Natural killer cell (primary cell): ENCODE measurements around the gene TNFAIP2. TPM values are rescaled to one million over a fixed set of nuclear protein-coding genes. Genes with fewer than 3 reads are reported as not detected.

Experiments used
- ATAC-seq, 3 donors: fragments of 150-1000 bp in 2 of 3; fragments of 200-7000 bp in 1 of 3; cut with Tn5 transposase; 1 replicate in 1 of 3; 2 replicates in 2 of 3; pipeline ENCODE4 v1.10.0; 2021; ENCODE audit warnings: mild to moderate bottlenecking in 2 of 3, moderate library complexity in 2 of 3
- DNase-seq, 2 donors: peaks; one replicate each; pipeline versions ENCODE4 v3.0.0 to v3.0.0-alpha.2; 2013 to 2021; ENCODE audit warnings: mixed read lengths in 1 of 2
- H3K27ac ChIP-seq: one replicate; pipeline ENCODE4 v1.5.1; 2013; ENCODE audit warnings: mild to moderate bottlenecking, low read length
- H3K27me3 ChIP-seq: one replicate; pipeline ENCODE4 v1.6.1; 2013; ENCODE audit warnings: low read length; ENCODE audit not compliant: control insufficient read depth, insufficient read depth
- H3K36me3 ChIP-seq: one replicate; pipeline ENCODE4 v1.6.1; 2013; ENCODE audit warnings: low read length; ENCODE audit not compliant: control insufficient read depth, insufficient read depth
- H3K4me1 ChIP-seq: one replicate; pipeline ENCODE4 v1.6.1; 2013; ENCODE audit warnings: low read length; ENCODE audit not compliant: control insufficient read depth, insufficient read depth
- H3K4me3 ChIP-seq: one replicate; pipeline ENCODE4 v1.5.1; 2013; ENCODE audit warnings: low read length
- H3K9me3 ChIP-seq: one replicate; pipeline ENCODE4 v1.6.1; 2013; ENCODE audit warnings: low read length; ENCODE audit not compliant: control insufficient read depth, insufficient read depth
- H3K27ac Mint-ChIP-seq, 2 donors: one replicate each; pipeline ENCODE4 v1.8.0; 2022; ENCODE audit warnings: mild to moderate bottlenecking in 2 of 2, mixed read lengths in 2 of 2, moderate library complexity in 1 of 2
- H3K27me3 Mint-ChIP-seq, 2 donors: one replicate each; pipeline ENCODE4 v1.8.0; 2022; ENCODE audit warnings: low read depth in 2 of 2, mixed read lengths in 2 of 2
- H3K36me3 Mint-ChIP-seq: one replicate; pipeline ENCODE4 v1.8.0; 2022; ENCODE audit warnings: mixed read lengths
- H3K4me1 Mint-ChIP-seq, 2 donors: one replicate each; pipeline ENCODE4 v1.8.0; 2022; ENCODE audit warnings: mixed read lengths in 2 of 2
- H3K4me3 Mint-ChIP-seq: one replicate; pipeline ENCODE4 v1.8.0; 2022; ENCODE audit warnings: mild to moderate bottlenecking, moderate library complexity, mixed read lengths
- H3K9me3 Mint-ChIP-seq, 2 donors: one replicate each; pipeline ENCODE4 v1.8.0; 2022; ENCODE audit warnings: mixed read lengths in 2 of 2
- CTCF ChIP-seq: fragments of 200-600 bp; IDR thresholded peaks from one replicate; pipeline ENCODE4 v1.8.0; 2022; ENCODE audit warnings: antibody characterized with exemption
- WGBS: methylation state at CpG from one replicate; pipeline ENCODE4 v1.1.7; 2013; ENCODE audit warnings: missing lambda C conversion rate; ENCODE audit not compliant: insufficient coverage; 5-methylcytosine and 5-hydroxymethylcytosine counted together
- intact Hi-C: fragments of 100-400 bp; cut with micrococcal nuclease; formaldehyde crosslinking; loops from one replicate; pipeline ENCODE4 v1.14.2; 2022
- total RNA-seq, 4 donors: library from RNA; stranded (reverse); fragments of 120-200 nt in 1 of 4; gene quantifications; one replicate each; pipeline versions ENCODE4 v1.2.3 to v1.2.4, GENCODE V29; 2013 to 2022

Gene TNFAIP2
- total RNA-seq, 3 donors from 2014 or later (not counting 1 experiment from before 2014, with no cell fraction given): 14.2 to 89.8 (median 50.1) TPM

DNA sequence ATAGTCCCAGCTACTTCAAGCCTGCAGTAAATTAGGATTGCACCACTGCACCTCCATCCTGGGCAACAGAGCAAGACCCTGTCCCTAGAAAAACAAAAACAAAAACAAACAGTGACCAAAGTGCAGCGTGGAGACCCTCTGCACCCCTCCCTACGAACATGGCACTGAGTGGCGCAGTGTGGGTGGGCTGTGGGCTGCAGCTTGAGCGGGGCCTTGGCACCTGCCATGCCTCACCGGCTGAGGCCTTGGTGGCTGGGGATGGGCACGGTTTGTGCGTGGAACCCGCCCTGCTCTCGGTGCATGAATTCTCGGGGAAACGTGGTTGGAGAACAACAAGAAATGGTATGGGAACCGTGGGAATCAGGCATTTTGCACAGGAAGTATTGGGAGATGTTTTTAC is 60.8 kb downstream of the TNFAIP2 start:
- H3K36me3 Mint-ChIP-seq: no peaks in the 10 kb centered on the region
- H3K27ac Mint-ChIP-seq: no peak overlapping the region

DNA sequence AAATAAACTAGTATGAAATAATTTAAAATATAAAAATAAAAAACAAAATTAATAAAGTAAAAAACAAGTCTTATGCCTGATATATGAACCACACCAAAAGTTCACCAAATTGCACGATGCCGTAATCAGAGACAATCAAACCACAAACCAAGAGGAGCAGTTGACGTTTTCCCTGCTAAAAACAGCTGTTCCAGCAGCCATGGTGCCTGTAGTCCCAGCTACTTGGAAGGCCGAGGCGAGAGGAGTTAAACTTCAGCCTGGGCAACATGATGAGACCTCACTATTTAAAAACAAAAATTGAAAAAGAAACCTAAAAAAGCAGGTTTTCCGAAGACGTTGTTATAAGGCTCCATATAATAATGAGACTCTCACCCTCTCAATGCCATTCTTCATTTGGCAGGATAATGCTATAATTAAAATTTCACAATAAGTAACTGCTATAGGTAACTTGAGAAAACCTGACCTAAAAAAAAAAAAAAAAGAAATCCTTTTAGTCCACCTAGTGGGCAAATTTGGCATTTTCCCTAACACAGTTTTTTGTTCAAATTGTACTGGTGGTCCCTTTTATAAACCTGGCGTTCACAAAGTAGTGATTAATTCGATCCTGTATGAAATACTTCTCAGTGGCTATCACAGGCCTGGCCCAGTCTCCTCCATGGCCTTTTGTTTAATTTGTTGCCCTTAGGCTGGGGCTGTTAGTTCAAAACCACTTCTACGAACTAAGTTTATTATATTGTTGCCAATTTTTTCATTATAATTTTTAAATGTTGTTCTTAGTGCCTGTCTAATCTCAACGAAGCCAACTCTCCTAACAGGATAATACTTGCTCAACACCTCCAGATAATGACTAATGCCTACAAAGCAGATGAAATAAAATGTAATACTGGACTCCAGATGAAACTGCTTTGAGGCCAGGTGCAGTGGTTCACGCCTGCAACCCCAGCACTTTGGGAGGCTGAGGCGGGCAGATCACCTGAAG is 62.1 kb downstream of the TNFAIP2 start:
- peak; percentile 66 for TF ChIP-seq CTCF
- Mint-ChIP-seq H3K36me3 (no peaks in the 10 kb centered on the region), H3K9me3 (no peaks in the 10 kb centered on the region), H3K27ac (no peak overlapping the region), H3K4me3 (no peak overlapping the region), H3K4me1 (peaks cover 5% of the 10 kb centered on the region in 2 donors), H3K27me3 (peaks cover 38 to 51% of the 10 kb centered on the region in 2 donors)
- Histone ChIP-seq H3K9me3 (no peaks in the 10 kb centered on the region), H3K4me1 (no peaks in the 10 kb centered on the region), H3K4me3 (no peak overlapping the region), H3K27me3 (peaks cover 15% of the 10 kb centered on the region), H3K27ac (no peak overlapping the region), H3K36me3 (no peaks in the 10 kb centered on the region)
- intact Hi-C loops: loop anchor here (5.0 to 10.0 kb wide), 2 partner anchors 108 to 491 kb away; no protein-coding TSS in a partner anchor
- no peak for ATAC-seq
- 61% methylated on average over 10 of the region's 13 CpGs for WGBS
- peak in 1 of 2 donors; percentile 53 for DNase-seq

More for the DNA sequence above, 60.8 kb downstream of the TNFAIP2 start:
- Histone ChIP-seq H3K9me3 (no peaks in the 10 kb centered on the region), H3K4me3 (no peak overlapping the region), H3K27me3 (peaks cover 13% of the 10 kb centered on the region), H3K27ac (no peak overlapping the region), H3K36me3 (no peaks in the 10 kb centered on the region), H3K4me1 (no peaks in the 10 kb centered on the region)
- intact Hi-C loops: loop anchor here (10.0 kb wide), 1 partner anchor 489 kb away; no protein-coding TSS in a partner anchor
- no peak for TF ChIP-seq CTCF
- Mint-ChIP-seq H3K27me3 (peaks cover 31 to 46% of the 10 kb centered on the region in 2 donors), H3K4me3 (no peak overlapping the region), H3K4me1 (peaks cover 0 to 5% of the 10 kb centered on the region in 2 donors), H3K9me3 (no peaks in the 10 kb centered on the region)
- WGBS: 89% methylated on average over 12 of the region's 12 CpGs
- DNase-seq: no peak
- no peak for ATAC-seq

DNA sequence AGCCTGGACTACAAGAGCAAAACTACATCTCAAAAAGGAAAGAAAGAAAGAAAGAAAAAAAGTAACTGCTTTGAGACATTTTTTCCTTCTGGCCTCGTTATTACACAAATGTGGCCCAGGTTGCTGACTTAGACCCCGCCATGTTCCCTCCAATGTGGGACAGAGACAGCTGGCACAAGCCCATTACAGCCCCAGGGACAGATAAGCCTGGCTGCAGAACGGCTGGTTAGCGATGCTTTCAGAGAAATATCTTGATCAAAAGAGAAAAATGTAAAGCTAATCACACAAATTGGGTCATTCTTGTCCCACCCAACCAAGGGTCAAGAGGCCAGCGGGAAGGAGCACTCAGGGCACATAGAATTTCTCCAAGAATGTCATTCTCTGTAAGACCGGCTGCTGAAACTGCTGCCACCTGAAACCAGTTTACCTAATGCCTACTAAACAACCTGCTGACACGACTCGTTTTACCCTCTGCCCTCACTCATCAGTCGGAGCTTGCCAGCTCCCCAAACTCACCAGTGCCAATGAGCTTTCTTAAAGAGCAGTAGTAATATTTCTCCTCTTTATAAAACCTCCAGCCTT is 63.1 kb downstream of the TNFAIP2 start:
- intact Hi-C loops: loop anchor here (5.0 to 10.0 kb wide), 2 partner anchors 109 to 492 kb away; no protein-coding TSS in a partner anchor
- Mint-ChIP-seq H3K27ac (no peak overlapping the region), H3K9me3 (no peaks in the 10 kb centered on the region), H3K27me3 (peaks cover 40 to 61% of the 10 kb centered on the region in 2 donors), H3K4me1 (peaks cover 5% of the 10 kb centered on the region in 2 donors), H3K36me3 (no peaks in the 10 kb centered on the region), H3K4me3 (no peak overlapping the region)
- peaks cover 15% of the 10 kb centered on the region for H3K27me3 ChIP-seq
- H3K27ac ChIP-seq: no peak overlapping the region
- TF ChIP-seq CTCF: no peak
- H3K36me3 ChIP-seq: no peaks in the 10 kb centered on the region
- no peak for ATAC-seq
- 82% methylated on average over 9 of the region's 9 CpGs for WGBS
- no peak overlapping the region for H3K4me3 ChIP-seq
- H3K9me3 ChIP-seq: no peaks in the 10 kb centered on the region
- DNase-seq: no peak
- H3K4me1 ChIP-seq: no peaks in the 10 kb centered on the region

Other genes with a start within 250 kb of the TNFAIP2 start
- 1 to 10 TPM in 2 of 3 donors, under 1 TPM in 1; 0.24 to 2.4 (median 2.0) TPM for gene AMN, start 200.8 kb upstream of the TNFAIP2 start, total RNA-seq
- 1 to 10 TPM in 2 of 3 donors, under 1 TPM in 1; 0.86 to 2.3 (median 2.0) TPM for gene CDC42BPB, start 65.9 kb upstream of the TNFAIP2 start, total RNA-seq
- gene LBHD2, start 39.3 kb upstream of the TNFAIP2 start, total RNA-seq: not detected
- gene EXOC3L4, start 28.7 kb upstream of the TNFAIP2 start, total RNA-seq: not detected
- 100 to 1,000 TPM; 498 to 670 (median 594) TPM for gene EIF5, start 210.8 kb downstream of the TNFAIP2 start, total RNA-seq